DND-41 (cell line): ENCODE results near the gene WWTR1.

Source experiments
- ATAC-seq: fragments of 200-7000 bp; cut with Tn5 transposase; 3 replicates; pipeline ENCODE4 v1.9.1; 2021; ENCODE audit warnings: low read depth; ENCODE audit not compliant: insufficient read depth
- DNase-seq: peaks from one replicate; pipeline ENCODE4 v3.0.0-alpha.2; 2020
- H2AFZ ChIP-seq: 2 replicates; pipeline ENCODE4 v1.6.0; 2012; ENCODE audit warnings: low read depth, low read length
- H3K27ac ChIP-seq: 2 replicates; pipeline ENCODE4 v1.5.1; 2012; ENCODE audit warnings: low read length, inconsistent platforms
- H3K27me3 ChIP-seq: fragments of 200-600 bp; sonication (generic); 2 replicates; pipeline ENCODE4 v1.6.0; 2012; ENCODE audit warnings: low read length, mild to moderate bottlenecking, inconsistent platforms; ENCODE audit not compliant: insufficient read depth, poor library complexity
- H3K36me3 ChIP-seq: 2 replicates; pipeline ENCODE4 v1.5.1; 2012; ENCODE audit warnings: low read length, inconsistent platforms; ENCODE audit not compliant: insufficient read depth
- H3K4me1 ChIP-seq: 2 replicates; pipeline ENCODE4 v1.5.1; 2012; ENCODE audit warnings: mild to moderate bottlenecking, low read length; ENCODE audit not compliant: insufficient read depth
- H3K4me2 ChIP-seq: 2 replicates; pipeline ENCODE4 v1.6.0; 2012; ENCODE audit warnings: mild to moderate bottlenecking, moderate library complexity, low read length, inconsistent platforms; ENCODE audit not compliant: insufficient read depth
- H3K4me3 ChIP-seq, 2 experiments: fragments of 200-600 bp in 1 of 2; shearing (Covaris generic) in 1 of 2; 2 replicates each; pipeline ENCODE4 v1.5.1; 2012 to 2016; ENCODE audit warnings: inconsistent platforms in 2 of 2, low read length in 2 of 2, mild to moderate bottlenecking in 2 of 2, low read depth in 1 of 2, moderate library complexity in 1 of 2
- H3K79me2 ChIP-seq: 2 replicates; pipeline ENCODE4 v1.6.0; 2012; ENCODE audit warnings: low read length, inconsistent platforms; ENCODE audit not compliant: insufficient read depth
- H3K9ac ChIP-seq: 2 replicates; pipeline ENCODE4 v1.6.0; 2012; ENCODE audit warnings: low read depth, mild to moderate bottlenecking, inconsistent platforms, low read length, moderate library complexity
- H3K9me3 ChIP-seq: 2 replicates; pipeline ENCODE4 v1.5.1; 2012; ENCODE audit warnings: low read length, moderate library complexity, mild to moderate bottlenecking, inconsistent platforms; ENCODE audit not compliant: insufficient read depth, severe bottlenecking
- H4K20me1 ChIP-seq: 2 replicates; pipeline ENCODE4 v1.6.0; 2012; ENCODE audit warnings: low read length; ENCODE audit not compliant: insufficient read depth
- EZH2 ChIP-seq: IDR thresholded peaks from 3 replicates; pipeline ENCODE4 v1.6.1; 2012; ENCODE audit warnings: borderline replicate concordance, low read depth, mild to moderate bottlenecking, moderate library complexity, low read length, inconsistent platforms; ENCODE audit not compliant: severe bottlenecking
- TF ChIP-seq, protein P1 (sequence below): IDR thresholded peaks from 2 replicates; pipeline ENCODE4 v1.5.1; 2012; ENCODE audit warnings: borderline replicate concordance, low read length, moderate library complexity, mild to moderate bottlenecking; ENCODE audit not compliant: poor library complexity, severe bottlenecking; ENCODE audit errors: extremely low read depth

Gene WWTR1

DNA sequence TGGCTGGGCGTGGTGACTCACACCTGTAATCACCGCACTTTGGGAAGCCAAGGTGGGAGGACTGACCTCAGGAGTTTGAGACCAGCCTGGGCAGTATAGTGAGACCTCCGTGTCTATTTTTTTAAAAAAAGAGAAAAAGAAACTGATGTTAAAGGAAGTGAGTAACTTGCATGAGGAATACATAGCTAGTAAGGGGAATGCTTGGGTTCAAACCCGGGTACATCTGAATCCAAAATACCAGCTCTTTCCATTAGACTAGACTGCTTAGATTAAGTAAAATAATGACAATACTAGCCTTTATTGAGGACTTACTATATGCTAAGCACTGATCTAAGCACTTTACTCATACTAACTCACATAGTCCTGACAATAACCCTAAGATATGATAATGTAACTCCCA lies 160.9 kb downstream of the WWTR1 start:
- Histone ChIP-seq H3K27me3 (no peaks in the 10 kb centered on the region), H4K20me1 (no peaks in the 10 kb centered on the region), H3K9ac (no peak overlapping the region), H3K4me2 (no peak overlapping the region), H3K9me3 (no peaks in the 10 kb centered on the region), H3K79me2 (no peaks in the 10 kb centered on the region), H3K4me3 (no peak overlapping the region), H3K27ac (no peak overlapping the region), H3K4me1 (no peaks in the 10 kb centered on the region), H3K36me3 (no peaks in the 10 kb centered on the region), H2AFZ (no peak overlapping the region)
- ATAC-seq: no peak
- DNase-seq: no peak
- TF ChIP-seq, protein P1, sequence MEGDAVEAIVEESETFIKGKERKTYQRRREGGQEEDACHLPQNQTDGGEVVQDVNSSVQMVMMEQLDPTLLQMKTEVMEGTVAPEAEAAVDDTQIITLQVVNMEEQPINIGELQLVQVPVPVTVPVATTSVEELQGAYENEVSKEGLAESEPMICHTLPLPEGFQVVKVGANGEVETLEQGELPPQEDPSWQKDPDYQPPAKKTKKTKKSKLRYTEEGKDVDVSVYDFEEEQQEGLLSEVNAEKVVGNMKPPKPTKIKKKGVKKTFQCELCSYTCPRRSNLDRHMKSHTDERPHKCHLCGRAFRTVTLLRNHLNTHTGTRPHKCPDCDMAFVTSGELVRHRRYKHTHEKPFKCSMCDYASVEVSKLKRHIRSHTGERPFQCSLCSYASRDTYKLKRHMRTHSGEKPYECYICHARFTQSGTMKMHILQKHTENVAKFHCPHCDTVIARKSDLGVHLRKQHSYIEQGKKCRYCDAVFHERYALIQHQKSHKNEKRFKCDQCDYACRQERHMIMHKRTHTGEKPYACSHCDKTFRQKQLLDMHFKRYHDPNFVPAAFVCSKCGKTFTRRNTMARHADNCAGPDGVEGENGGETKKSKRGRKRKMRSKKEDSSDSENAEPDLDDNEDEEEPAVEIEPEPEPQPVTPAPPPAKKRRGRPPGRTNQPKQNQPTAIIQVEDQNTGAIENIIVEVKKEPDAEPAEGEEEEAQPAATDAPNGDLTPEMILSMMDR: no peak
- TF ChIP-seq EZH2: no peak

DNA sequence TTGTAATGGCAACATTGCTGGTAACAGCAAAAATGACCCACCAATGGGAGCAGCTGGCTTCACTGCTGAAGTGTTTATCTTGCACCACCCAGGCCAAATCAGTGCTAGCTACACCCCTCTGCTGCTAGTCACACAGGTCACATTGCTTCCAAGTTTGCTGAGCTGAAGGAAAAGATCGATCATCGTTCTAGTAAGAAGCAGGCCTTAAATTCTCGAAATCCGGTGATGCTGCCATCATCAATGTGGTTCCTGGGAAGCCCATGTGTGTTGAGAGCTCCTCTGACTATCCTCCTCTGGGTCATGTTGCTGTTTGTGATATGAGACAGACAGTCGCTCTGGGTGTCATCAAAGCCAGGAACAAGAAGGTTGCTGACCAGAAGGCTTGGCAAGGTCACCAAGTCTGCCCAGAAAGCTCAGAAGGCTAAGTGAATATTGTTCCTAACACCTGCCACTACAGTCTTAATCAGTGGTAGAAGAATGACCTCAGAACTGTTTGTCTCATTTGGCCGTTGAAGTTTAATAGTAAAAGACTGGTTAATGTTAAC lies 162.2 kb downstream of the WWTR1 start:
- H2AFZ ChIP-seq: no peak overlapping the region
- no peaks in the 10 kb centered on the region for H3K79me2 ChIP-seq
- H3K27me3 ChIP-seq: no peaks in the 10 kb centered on the region
- no peaks in the 10 kb centered on the region for H3K36me3 ChIP-seq
- DNase-seq (no peak), ATAC-seq (no peak)
- TF ChIP-seq, protein P1: no peak
- TF ChIP-seq EZH2: no peak
- H4K20me1 ChIP-seq: no peaks in the 10 kb centered on the region
- H3K4me3 ChIP-seq: no peak overlapping the region
- H3K27ac ChIP-seq: no peak overlapping the region
- H3K9me3 ChIP-seq: no peaks in the 10 kb centered on the region
- no peaks in the 10 kb centered on the region for H3K4me1 ChIP-seq
- no peak overlapping the region for H3K9ac ChIP-seq
- H3K4me2 ChIP-seq: no peak overlapping the region

DNA sequence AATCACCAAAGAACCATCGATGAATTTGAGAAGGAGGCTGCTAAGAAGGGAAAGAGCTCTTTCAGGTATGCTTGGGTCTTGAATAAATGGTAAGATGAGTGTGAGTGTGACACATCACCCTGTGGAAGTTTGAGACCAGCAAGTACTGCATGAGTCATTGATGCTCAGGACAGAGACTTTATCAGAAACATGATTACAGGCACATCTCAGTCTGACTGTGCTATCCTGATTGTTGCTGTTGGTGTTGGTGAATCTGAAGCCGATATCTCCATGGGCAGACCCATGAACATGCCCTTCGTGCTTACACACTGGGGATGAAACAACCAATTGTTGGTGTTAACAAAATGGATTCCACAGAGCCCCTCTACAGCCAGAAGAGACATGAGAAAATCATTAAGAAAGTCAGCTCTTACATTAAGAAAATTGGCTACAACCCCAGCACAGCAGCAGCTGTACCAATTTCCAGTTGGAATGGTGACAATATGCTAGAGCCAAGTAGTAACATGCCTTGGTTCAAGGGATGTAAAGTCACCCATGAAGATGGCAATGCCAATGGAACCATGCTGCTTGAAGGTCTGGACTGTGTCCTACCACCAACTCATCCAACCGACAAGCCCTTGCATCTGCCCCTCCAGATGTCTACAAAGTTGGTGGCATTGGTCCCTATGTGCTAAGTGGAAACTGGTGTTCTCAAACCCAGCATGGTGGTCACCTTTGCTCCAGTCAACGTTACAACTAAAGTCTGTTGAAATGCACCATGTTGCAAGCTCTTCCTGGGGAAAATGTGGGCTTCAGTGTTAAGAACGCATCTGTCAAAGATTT lies 162.9 kb downstream of the WWTR1 start:
- Histone ChIP-seq H3K4me3 (no peak overlapping the region), H3K4me1 (no peaks in the 10 kb centered on the region), H3K9ac (no peak overlapping the region), H3K4me2 (no peak overlapping the region), H3K27me3 (no peaks in the 10 kb centered on the region), H3K79me2 (no peaks in the 10 kb centered on the region), H2AFZ (no peak overlapping the region), H3K36me3 (no peaks in the 10 kb centered on the region), H3K9me3 (no peaks in the 10 kb centered on the region), H3K27ac (no peak overlapping the region), H4K20me1 (no peaks in the 10 kb centered on the region)
- TF ChIP-seq EZH2: no peak
- TF ChIP-seq, protein P1: no peak
- DNase-seq (no peak), ATAC-seq (no peak)
